HL-60 (cell line): ENCODE measurements around the gene COX6B2.

Source experiments
- DNase-seq, 2 experiments: peaks; one replicate each; pipeline ENCODE4 v3.0.0-alpha.2; 2010 to 2020; ENCODE audit warnings: low read depth in 1 of 2, low spot score in 1 of 2
- H3K27ac ChIP-seq: fragments of 250-450 bp; sonication (Bioruptor Pico); replicated peaks from 2 replicates; pipeline ENCODE4 v1.5.1; 2020; ENCODE audit warnings: mild to moderate bottlenecking, moderate library complexity
- H3K27me3 ChIP-seq: fragments of 250-450 bp; sonication (Bioruptor Pico); 2 replicates; pipeline ENCODE4 v1.5.1; 2021; ENCODE audit warnings: mild to moderate bottlenecking, moderate library complexity; ENCODE audit not compliant: insufficient read depth, poor library complexity, severe bottlenecking
- H3K4me3 ChIP-seq: replicated peaks from 2 replicates; pipeline ENCODE4 v1.5.1; 2011; ENCODE audit warnings: mild to moderate bottlenecking, control low read depth, low read length; ENCODE audit not compliant: insufficient read depth
- GABPA ChIP-seq: IDR thresholded peaks from 2 replicates; pipeline ENCODE4 v1.6.1; 2012; ENCODE audit warnings: low read depth
- POLR2AphosphoS5 ChIP-seq: IDR thresholded peaks from 2 replicates; pipeline ENCODE4 v1.6.1; 2012; ENCODE audit warnings: low read depth
- REST ChIP-seq: IDR thresholded peaks from 2 replicates; pipeline ENCODE4 v1.6.1; 2012; ENCODE audit warnings: low read depth; ENCODE audit not compliant: insufficient replicate concordance
- SPI1 ChIP-seq: IDR thresholded peaks from 2 replicates; pipeline ENCODE4 v1.6.1; 2012; ENCODE audit warnings: low read depth, mild to moderate bottlenecking, borderline replicate concordance
- TF ChIP-seq, protein P1 (sequence below): IDR thresholded peaks from one replicate; pipeline ENCODE4 v1.5.1; 2011; ENCODE audit warnings: low read length, control low read depth, inconsistent platforms; ENCODE audit not compliant: insufficient read depth

Gene COX6B2

DNA sequence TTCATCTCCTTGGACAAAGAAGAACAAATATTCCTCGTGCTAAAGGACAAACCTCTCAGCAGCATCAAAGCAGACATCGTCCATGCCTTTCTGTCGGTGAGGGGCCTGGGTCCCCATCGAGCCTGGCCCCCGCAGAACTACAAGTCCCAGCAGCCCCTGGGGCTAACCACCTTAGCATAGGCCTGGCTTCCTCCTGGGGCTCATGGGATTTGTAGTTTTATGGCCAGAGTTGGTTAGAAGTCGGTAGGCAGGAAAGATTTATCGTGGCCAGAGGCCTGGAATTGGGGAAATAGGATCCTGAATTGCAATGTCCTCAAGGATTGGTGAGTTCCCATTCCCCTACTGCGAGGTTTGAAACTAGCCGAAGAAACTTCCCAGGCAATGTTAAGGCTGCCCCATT, 49.0 kb downstream of the COX6B2 start:
- peak; percentile 28; the same call in 1 of the 2 replicates for TF ChIP-seq GABPA
- no peak for TF ChIP-seq REST
- 0 out of 2 replicates have a peak, but pooled peaks have one; percentile 23 for TF ChIP-seq SPI1
- no peak for TF ChIP-seq POLR2AphosphoS5
- Histone ChIP-seq H3K27ac (no peak overlapping the region), H3K27me3 (no peaks in the 10 kb centered on the region), H3K4me3 (no peak overlapping the region)
- DNase-seq: peak in 1 of 2 experiments; percentile 45

GRCh38 chr19:55304980-55305379, 49.5 kb downstream of the COX6B2 start:
- H3K4me3 ChIP-seq: no peak overlapping the region
- no peak overlapping the region for H3K27ac ChIP-seq
- TF ChIP-seq POLR2AphosphoS5: no peak
- no peak for TF ChIP-seq SPI1
- TF ChIP-seq, protein P1, sequence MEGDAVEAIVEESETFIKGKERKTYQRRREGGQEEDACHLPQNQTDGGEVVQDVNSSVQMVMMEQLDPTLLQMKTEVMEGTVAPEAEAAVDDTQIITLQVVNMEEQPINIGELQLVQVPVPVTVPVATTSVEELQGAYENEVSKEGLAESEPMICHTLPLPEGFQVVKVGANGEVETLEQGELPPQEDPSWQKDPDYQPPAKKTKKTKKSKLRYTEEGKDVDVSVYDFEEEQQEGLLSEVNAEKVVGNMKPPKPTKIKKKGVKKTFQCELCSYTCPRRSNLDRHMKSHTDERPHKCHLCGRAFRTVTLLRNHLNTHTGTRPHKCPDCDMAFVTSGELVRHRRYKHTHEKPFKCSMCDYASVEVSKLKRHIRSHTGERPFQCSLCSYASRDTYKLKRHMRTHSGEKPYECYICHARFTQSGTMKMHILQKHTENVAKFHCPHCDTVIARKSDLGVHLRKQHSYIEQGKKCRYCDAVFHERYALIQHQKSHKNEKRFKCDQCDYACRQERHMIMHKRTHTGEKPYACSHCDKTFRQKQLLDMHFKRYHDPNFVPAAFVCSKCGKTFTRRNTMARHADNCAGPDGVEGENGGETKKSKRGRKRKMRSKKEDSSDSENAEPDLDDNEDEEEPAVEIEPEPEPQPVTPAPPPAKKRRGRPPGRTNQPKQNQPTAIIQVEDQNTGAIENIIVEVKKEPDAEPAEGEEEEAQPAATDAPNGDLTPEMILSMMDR: no peak
- TF ChIP-seq GABPA: no peak
- no peak for TF ChIP-seq REST
- DNase-seq: no peak
- H3K27me3 ChIP-seq: no peaks in the 10 kb centered on the region

- Histone ChIP-seq H3K4me3 (no peak overlapping the region), H3K27ac (no peak overlapping the region), H3K27me3 (no peaks in the 10 kb centered on the region)
- TF ChIP-seq POLR2AphosphoS5 (no peak), SPI1 (no peak), GABPA (no peak), REST (no peak)
- TF ChIP-seq, protein P1: no peak
- DNase-seq: peak in 1 of 2 experiments; percentile 73
Observed at GRCh38 chr19:55304279-55304978, 50.1 kb downstream of the COX6B2 start.
